Left forelimb (tissue), 1 donor: ENCODE data around the gene ADCY9.
A peak's percentile ranks its signal among the peaks of the same experiment; 100 is the strongest.

Experiments used
- DNase-seq: peaks from one replicate; pipeline ENCODE4 v3.0.0-alpha.2; 2018; ENCODE audit warnings: low spot score

Gene ADCY9

DNA sequence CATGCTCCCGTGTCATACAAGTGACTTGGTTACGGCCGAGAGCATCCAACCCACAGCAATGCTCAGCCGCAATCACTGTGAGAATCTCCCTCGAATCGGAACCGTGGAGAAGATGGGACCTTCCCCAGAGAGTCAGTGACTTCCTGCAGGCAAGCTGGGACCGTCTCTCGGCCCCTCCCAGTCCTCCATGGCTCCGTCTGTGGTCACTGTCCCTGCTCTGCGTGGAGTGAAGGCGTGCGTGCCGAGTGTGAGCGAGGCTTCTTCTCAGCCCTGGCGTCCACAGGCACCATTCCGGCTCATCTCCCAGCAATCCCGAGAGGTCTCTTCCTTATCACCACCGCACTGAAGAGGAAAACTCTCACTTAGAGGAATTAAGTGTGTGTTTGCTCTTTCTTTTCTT lies 113.1 kb downstream of the ADCY9 start:
- DNase-seq: no peak

- DNase-seq: no peak
Observed at GRCh38 chr16:4002121-4002520, 114.1 kb downstream of the ADCY9 start.

- no peak for DNase-seq
Observed at GRCh38 chr16:3999479-4000325, 116.5 kb downstream of the ADCY9 start.

DNA sequence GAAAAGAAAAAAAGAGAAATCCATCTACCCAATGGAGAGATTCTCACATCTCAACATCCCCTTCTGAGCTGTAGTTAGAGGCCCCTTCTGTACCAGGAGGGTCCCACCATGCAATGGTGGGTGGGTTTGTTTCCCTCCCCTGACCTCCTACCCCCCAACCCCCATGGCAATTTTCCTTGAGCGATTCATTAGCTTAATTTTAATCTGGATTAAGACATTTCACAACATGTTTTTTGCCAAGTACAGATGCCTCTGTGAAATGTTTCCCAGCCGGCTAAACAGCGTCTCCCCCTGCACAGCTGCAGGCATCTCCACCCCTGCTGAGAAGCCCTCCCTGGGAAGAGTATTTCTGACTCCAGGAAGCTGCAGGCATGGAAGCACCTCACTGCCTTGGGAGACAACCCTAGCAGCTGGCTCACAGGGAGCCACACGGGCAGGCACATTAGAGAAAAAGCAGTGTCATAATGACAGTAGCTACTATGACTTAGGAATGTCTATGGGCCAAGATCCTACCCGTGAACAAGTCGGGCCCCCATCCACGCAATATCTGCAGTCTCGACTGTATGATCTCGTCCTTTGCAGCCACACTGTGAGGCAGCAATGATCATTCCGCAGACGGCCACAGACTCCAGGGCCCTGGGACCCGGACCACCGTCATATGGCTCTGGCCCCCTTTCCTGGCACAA lies 117.3 kb downstream of the ADCY9 start:
- DNase-seq: no peak

DNA sequence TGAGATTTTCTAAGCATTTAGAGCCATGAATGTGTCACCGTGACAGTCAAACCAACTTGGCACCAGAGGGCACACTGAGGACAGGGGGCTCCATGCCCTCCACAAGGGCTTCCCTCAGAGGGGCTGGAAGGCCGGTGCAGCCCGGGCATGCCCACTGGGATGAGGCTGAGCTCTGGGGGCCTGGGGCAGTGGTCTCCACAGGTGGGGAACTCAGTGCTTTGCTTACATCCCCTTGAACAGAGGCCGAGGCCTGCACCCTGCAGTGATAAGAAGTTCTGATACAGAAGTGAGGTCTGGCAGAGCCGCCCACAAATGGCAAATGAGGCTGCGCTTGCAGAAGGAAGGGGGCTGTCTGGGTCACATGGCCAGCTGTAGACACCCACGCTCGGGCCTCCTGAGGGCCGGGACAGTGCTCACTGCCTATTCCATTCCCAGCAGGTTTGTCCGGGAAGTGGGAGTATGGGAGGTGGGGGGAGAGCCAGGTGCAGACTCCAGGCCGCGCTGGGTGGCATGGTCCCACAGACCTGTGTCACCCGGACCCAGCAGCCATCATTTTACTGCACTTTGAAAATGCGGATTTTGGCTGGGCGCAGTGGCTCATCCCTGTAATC lies 118.9 kb downstream of the ADCY9 start:
- no peak for DNase-seq

- no peak for DNase-seq
Observed at GRCh38 chr16:3995001-3995400, 121.2 kb downstream of the ADCY9 start.

- DNase-seq: no peak
Observed at GRCh38 chr16:3993052-3993785, 123.0 kb downstream of the ADCY9 start.

GRCh38 chr16:3992297-3993051 lies 123.8 kb downstream of the ADCY9 start:
- no peak for DNase-seq

DNA sequence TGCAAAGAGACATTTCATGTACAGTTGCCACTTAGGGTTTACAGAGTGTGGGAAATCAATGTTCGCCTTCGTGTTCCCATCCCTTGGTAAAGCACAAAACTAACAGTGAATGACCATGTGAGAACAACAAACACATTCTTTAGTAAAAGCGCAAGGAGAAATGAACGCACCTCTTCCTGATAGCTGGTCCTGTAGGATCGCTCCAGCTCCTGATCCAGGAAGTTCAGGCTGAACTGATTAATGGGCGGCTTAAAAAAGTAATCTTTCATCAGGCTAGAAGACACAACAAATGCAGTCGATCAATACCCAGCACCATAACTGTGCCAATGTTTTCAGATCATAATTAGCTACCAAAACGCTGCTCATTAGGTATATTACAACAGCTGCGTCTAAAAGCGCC lies 127.4 kb downstream of the ADCY9 start:
- DNase-seq: no peak

- DNase-seq: no peak
Observed at GRCh38 chr16:3988011-3988410, 128.2 kb downstream of the ADCY9 start.

DNA sequence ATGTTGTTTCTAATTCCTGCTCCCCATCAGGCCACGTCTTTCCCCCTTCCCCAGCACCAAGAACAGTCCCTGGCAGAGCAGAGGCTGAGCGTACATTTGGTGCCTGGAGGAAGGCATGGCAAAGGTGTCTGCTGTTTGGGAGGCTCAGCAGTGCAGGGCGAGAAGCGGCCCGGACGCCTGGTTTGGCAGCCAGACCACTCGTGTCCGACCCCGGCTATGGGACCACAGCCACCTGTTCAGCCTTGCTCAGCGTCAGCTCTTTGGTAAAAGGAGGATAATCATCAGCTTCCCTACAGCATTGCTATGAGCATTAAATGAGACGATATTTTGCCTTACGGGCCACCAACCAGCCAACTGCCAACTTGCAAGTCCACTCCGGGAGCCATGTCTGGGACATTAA lies 129.0 kb downstream of the ADCY9 start:
- no peak for DNase-seq

GRCh38 chr16:3986235-3986544 lies 130.1 kb downstream of the ADCY9 start:
- DNase-seq: no peak

GRCh38 chr16:3984111-3985060 lies 131.9 kb downstream of the ADCY9 start:
- DNase-seq: no peak

- DNase-seq: peak; percentile 81
Observed at GRCh38 chr16:3983081-3983520, 133.1 kb downstream of the ADCY9 start.

GRCh38 chr16:3982216-3982615 lies 134.0 kb downstream of the ADCY9 start:
- DNase-seq: no peak

- no peak for DNase-seq
Observed at GRCh38 chr16:3980253-3981111, 135.8 kb downstream of the ADCY9 start.

DNA sequence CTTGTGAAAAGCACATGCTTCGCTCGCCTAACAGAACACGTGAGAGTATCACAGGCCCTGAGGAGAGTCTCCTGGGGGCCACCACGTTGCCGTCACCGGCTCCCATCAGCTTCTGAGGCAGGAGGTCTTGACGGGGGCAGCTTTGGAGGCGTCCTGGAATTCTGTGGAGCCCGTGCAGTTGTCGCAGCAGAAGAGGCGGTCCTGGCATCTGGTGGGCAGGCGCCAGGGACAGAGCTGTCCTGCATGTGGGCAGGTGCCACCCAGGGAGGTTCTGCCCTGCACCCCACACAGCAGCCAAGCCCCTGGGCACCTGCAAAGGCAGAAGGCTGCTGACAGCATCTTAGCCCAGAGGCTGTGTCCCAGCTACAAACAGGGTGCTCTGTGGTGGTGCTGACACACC lies 136.7 kb downstream of the ADCY9 start:
- no peak for DNase-seq

DNA sequence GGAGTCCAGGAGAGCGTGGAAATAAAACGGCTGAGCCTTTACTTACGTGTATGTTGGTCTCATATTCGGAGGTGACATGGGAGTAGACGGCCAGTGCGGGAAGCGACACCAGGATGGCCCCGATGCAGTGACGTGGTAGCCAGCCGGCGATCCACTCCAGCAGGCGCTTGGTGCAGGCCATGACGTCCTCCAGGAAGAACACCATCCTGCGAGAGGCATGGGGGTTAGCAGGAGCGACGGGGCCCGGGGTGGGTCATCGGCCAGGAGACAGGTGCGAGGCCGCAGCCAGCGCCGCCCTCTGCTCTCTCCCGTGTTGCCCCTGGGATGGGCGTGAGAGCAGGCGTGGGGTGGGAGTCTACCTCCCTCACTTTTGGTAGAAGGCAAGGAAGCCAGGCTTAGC lies 137.2 kb downstream of the ADCY9 start:
- DNase-seq: no peak

- peak; percentile 64 for DNase-seq
Observed at GRCh38 chr16:3977376-3977775, 138.9 kb downstream of the ADCY9 start.

DNA sequence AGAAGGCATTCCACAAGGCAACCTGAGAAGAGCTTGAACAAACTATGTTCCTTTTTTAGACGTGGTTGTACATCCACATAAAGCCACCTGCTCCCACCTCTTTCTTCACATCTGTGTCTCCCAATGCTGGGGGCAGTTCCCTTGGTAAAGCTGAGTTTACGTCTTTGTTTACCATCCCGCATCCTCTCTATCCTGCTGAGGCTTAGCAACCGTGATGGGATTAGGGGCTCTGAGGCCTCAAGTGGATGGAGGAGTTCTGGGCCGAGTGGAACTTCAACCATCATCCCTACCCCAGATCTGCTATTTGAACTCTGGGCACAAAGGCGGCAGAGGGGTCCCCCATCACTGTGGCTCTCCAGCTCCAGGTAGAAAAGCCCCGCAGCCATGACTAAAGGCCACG lies 141.5 kb downstream of the ADCY9 start:
- no peak for DNase-seq
